ENCODE data around the gene SLC25A12.

The SLC25A12 gene

DNA sequence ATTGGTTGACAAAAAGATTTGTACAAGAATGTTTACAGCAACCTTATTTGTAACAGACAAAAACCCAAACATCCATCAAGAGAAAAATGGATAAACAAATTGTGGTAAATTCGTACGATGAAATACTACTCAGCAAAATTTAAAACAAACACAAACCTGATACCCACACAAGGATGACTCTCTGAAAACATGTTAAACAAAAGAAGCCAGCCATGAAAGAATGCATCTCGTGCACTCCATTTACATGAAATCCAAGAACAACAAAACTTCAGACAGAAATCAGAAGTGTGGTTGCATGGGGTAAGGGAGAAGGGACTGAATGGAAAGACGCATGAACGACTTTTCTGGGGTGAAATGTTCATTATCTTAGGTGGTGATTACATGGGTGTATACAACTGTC lies 93.4 kb downstream of the SLC25A12 start:
- TF ChIP-seq, protein P1, sequence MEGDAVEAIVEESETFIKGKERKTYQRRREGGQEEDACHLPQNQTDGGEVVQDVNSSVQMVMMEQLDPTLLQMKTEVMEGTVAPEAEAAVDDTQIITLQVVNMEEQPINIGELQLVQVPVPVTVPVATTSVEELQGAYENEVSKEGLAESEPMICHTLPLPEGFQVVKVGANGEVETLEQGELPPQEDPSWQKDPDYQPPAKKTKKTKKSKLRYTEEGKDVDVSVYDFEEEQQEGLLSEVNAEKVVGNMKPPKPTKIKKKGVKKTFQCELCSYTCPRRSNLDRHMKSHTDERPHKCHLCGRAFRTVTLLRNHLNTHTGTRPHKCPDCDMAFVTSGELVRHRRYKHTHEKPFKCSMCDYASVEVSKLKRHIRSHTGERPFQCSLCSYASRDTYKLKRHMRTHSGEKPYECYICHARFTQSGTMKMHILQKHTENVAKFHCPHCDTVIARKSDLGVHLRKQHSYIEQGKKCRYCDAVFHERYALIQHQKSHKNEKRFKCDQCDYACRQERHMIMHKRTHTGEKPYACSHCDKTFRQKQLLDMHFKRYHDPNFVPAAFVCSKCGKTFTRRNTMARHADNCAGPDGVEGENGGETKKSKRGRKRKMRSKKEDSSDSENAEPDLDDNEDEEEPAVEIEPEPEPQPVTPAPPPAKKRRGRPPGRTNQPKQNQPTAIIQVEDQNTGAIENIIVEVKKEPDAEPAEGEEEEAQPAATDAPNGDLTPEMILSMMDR (IDR thresholded peaks at IDR 0.05; ENCODE audit: extremely low read depth, missing control alignments), result no peak

DNA sequence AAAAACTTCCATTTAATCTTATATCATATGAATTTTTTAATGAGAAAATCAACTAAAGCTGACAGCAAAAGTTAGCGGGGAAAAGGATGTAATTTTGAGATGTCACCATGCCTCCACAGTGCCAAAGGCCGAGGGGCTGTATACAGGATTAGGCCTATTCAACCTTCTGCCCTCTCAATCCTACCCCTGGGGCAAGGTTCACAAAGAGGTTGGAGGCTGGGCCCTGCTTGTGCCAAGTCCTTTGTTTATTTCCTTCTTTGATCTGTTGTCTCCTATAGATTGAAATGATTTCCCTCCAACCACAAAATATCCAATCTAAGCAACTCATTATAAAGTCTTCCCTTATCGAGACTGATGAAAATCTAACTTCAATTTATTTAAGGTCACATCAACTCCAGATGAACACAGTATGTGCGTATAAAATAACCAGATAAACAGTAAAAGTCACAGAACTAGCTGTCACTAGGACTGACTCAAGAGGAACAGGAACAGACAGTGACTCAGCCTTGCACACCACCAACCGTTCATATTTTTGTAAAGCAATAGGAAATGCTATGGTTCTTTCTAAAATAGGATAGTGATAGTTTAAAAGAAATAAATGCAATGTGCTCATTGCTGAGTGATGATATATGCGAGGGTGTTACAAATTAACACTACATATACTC lies 95.8 kb downstream of the SLC25A12 start:
- TF ChIP-seq, protein P1 (IDR thresholded peaks at IDR 0.05; ENCODE audit: extremely low read depth, missing control alignments), result no peak
- no peak for DNase-seq (ENCODE audit: low spot score)

More for the DNA sequence above, 93.4 kb downstream of the SLC25A12 start:
- no peak for DNase-seq (ENCODE audit: low spot score)

DNA sequence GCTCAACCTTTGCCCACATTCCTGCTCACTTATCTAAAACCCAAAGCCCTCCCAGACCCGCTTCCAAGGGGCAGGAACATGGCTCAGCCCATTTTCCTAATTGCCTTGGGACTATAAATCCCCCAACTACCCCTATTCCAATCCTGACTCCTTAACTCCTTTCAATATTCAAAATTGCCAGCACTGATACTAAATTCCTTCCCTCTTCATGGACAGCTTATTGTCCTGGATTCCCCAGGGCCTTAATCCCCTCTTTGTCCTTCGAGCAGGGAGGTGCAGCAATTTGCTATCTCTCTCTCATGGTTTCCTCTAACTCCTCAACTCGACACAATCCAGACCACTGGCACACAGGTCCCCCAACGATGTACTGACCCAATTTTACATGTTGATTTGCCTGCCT lies 99.1 kb downstream of the SLC25A12 start:
- TF ChIP-seq, protein P1 (IDR thresholded peaks at IDR 0.05; ENCODE audit: extremely low read depth, missing control alignments), result no peak
- DNase-seq (ENCODE audit: low spot score), result no peak

DNA sequence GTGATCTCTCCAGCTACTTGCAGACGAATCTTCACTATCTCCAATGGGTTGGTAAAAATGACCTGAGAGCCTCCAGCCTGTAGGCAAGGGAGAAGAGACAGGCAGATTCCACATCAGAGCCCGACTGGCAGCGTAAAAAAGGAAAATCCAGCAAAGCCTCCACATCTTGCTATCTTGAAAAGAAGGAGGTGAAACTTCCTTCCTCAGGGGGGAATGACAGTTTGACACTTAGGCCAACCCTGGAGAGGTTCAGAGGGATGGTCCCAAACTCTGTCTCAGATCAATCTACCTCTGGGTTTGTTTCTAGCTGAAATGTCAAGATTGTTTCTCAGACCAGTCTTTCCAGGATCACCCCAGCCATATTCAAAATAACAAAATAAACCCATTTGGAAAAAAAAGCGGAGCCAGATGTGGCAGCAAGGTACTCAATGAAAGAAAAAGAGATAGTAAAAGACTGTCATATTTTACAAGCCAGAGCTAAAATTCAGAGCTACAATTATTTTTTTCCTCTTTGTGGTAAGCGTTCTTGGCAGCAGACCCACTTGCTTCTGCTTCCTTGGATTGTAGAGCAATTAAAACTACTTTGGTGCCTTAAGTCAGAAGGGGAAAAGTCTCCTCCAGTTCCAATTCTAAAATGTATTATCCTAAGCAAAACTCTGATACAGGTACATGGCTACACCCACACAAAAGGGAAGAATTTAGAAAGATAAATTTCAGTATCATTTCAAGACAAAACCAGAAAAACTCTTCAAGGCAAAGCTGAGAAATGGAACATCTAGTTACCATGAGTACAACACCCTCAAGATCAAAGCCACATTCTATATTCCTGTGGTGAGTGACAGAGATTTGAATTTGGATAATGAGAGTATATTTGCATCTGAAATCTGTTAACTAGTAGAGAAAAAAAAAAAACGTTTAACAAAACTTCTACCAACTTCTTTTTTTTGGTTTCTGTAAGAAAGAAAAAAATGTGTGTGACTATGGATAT lies 100.1 kb downstream of the SLC25A12 start:
- TF ChIP-seq, protein P1 (IDR thresholded peaks at IDR 0.05; ENCODE audit: extremely low read depth, missing control alignments), result no peak
- DNase-seq (ENCODE audit: low spot score), result no peak

DNA sequence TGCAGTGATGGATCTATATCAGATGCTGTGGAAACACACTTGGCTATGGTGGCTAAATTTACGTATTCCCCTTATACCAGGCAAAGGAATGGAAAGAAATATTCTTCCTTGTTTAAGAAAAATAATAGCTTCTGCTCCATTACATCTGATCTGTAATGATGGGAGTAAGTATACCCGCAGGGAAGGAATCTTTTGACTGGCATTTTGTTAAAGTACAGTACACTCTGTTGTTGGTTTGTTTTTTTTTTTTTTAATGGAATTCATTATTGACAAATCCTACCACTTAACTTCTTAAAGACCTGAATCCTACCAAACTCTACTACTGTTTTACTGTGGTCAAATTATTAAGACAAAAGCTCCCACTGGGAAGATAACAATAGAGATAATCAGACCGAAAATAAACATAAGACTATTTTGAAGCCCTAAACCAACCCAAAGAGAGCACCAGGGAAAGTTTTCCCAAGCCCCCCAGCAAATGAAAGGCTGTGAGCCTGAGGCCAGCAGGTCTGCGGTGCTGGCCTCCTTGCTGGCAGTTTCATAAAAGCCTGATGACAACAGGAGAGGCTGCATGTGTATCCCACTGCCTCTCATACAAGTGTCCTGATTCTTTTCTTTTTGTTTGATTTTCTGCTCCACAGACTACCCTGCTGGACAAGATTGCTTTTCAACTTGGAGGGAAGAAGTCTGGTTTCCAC lies 101.0 kb downstream of the SLC25A12 start:
- TF ChIP-seq, protein P1 (IDR thresholded peaks at IDR 0.05; ENCODE audit: extremely low read depth, missing control alignments), result no peak
- no peak for DNase-seq (ENCODE audit: low spot score)

DNA sequence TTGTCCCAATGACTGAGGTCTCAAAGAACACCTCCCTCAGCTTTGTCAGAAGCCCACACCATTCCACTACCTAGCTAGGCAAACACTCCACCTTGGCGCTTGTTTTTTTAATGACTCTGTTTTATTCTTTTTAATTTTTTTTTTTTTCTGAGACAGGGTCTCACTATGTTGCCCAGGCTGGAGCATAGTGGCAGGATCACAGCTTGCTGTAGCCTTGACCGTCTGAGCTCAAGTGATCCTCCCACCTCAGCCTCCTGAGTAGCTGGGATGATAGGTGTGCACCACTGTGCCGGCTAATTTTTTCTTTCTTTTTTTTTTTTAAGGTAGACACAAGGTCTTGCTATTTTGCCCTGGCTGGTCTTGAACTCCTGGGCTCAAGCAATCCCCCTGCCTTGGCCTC lies 101.9 kb downstream of the SLC25A12 start:
- TF ChIP-seq, protein P1 (IDR thresholded peaks at IDR 0.05; ENCODE audit: extremely low read depth, missing control alignments), result no peak
- DNase-seq (ENCODE audit: low spot score), result no peak
